ENCODE data around the gene SMYD4. TPM values are rescaled to one million over a fixed set of nuclear protein-coding genes. Genes with fewer than 3 reads are reported as not detected.
"Not testable (repeated sequence)": the region's sequence is repeated elsewhere in the genome, so short reads cannot be mapped to it uniquely, and the experiment has no call there.

Gene SMYD4
- polyA plus RNA-seq, 1 experiment = 4.5 TPM

DNA sequence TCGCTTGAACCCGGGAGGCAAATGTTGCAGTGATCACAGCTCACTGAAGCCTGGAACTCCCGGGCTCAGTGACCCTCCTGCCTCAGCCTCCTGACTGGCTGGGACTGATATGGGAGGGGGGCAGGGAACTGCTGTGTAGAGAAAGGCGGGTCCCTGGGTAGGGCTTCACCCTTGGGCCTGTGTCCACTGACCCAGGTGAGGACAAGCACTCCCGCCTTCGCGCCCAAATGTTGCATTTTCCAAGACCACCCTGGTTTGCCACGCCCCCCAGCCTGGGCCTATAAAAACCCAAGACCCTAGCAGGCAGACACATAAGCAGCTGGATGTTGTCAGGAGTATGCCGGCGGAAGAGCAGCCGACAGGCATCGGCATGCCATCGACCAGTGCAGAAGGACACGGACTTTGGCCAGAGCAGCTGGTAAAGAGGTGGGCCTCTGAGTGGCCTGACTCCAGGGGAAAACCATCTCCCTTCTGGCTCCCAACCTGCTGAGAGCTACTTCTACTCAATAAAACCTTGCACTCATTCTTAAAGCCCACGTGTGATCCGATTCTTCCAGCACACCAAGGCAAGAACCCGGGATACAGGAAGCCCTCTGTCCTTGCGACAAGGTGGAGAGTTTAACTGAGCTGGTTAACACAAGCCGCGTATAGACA lies 19.1 kb downstream of the SMYD4 start:
- POLR2A ChIA-PET = no interaction called here
- TF ChIP-seq, protein P1, sequence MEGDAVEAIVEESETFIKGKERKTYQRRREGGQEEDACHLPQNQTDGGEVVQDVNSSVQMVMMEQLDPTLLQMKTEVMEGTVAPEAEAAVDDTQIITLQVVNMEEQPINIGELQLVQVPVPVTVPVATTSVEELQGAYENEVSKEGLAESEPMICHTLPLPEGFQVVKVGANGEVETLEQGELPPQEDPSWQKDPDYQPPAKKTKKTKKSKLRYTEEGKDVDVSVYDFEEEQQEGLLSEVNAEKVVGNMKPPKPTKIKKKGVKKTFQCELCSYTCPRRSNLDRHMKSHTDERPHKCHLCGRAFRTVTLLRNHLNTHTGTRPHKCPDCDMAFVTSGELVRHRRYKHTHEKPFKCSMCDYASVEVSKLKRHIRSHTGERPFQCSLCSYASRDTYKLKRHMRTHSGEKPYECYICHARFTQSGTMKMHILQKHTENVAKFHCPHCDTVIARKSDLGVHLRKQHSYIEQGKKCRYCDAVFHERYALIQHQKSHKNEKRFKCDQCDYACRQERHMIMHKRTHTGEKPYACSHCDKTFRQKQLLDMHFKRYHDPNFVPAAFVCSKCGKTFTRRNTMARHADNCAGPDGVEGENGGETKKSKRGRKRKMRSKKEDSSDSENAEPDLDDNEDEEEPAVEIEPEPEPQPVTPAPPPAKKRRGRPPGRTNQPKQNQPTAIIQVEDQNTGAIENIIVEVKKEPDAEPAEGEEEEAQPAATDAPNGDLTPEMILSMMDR (IDR thresholded peaks at IDR 0.05; ENCODE audit: insufficient read depth, low read depth, low read length) = no peak

DNA sequence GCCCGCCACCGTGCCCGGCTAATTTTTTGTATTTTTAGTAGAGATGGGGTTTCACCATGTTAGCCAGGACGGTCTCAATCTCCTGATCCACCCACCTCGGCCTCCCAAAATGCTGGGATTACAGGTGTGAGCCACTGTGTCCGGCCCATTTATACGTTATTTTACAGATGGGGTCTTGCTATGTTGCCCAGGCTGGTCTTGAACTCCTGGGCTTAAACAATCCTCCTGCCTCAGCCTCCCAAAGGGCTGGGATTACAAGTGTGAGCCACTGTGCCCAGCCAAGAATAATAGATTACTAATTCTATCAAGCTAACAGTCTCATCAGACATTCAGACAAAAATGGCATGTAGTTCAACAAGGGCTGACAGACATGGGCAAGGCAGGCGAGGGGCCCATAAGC lies 19.9 kb downstream of the SMYD4 start:
- DNase-seq (ENCODE audit: low read depth); POLR2A ChIA-PET; H3K4me3 ChIP-seq (ENCODE audit: low read depth, low read length); H3K27me3 ChIP-seq (ENCODE audit: control insufficient read depth, insufficient read depth, low read length); H3K36me3 ChIP-seq (ENCODE audit: control insufficient read depth, insufficient read depth, low read length): not testable (repeated sequence)
- CTCF ChIA-PET = interaction anchor here (0.6 kb wide), 1 partner anchor 127 kb away, joined by 3 read pairs; no protein-coding TSS in a partner anchor

More for the DNA sequence above, 19.1 kb downstream of the SMYD4 start:
- Histone ChIP-seq H3K27me3 (ENCODE audit: control insufficient read depth, insufficient read depth, low read length) (no peaks in the 10 kb centered on the region), H3K4me3 (ENCODE audit: low read depth, low read length) (no peak overlapping the region), H3K36me3 (ENCODE audit: control insufficient read depth, insufficient read depth, low read length) (no peaks in the 10 kb centered on the region)
- CTCF ChIA-PET = interaction anchor here (0.6 kb wide), 1 partner anchor 12 kb away, joined by 3 read pairs; no protein-coding TSS in a partner anchor
- DNase-seq (ENCODE audit: low read depth) = no peak

DNA sequence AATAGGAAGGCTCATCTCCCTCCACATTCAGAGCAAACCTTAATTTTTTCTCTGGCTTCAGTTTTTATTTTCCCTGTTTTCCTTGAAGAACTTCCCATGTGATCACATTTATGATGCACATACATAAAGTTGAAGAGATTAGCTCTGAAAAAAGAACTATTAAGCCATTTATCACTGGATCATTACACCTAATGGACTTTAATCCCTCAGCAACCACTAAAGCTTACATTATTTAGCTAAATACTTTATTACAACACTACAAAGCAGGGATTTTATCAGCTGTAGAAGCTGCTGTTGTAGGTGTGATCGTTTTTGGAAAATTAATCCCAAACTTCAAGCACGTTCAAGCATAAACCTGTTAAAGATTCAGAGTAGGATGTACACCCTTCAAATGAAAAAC lies 21.1 kb downstream of the SMYD4 start:
- ChIA-PET CTCF (no interaction called here), POLR2A (no interaction called here)
- no peaks in the 10 kb centered on the region for H3K27me3 ChIP-seq (ENCODE audit: control insufficient read depth, insufficient read depth, low read length)
- DNase-seq (ENCODE audit: low read depth) = no peak
- no peaks in the 10 kb centered on the region for H3K36me3 ChIP-seq (ENCODE audit: control insufficient read depth, insufficient read depth, low read length)
- no peak overlapping the region for H3K4me3 ChIP-seq (ENCODE audit: low read depth, low read length)
- TF ChIP-seq, protein P1 (IDR thresholded peaks at IDR 0.05; ENCODE audit: insufficient read depth, low read depth, low read length) = no peak

DNA sequence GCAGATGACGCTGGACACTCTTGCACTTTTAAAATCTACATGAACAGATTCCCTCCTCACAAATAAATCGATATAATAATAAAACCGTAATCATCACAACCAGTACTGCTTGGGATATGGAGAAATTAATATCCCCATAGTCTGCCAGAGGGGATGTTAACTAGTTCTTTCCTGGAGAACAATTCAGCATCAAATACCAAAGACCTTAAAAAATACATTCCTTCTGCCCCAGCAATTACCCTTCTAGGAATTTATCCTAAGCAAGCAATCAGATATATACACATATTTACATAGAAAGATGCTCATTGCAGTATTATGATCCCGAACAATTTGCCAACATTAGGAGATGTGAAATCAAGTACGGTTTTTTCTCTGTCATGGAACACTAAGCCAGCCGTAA lies 21.8 kb downstream of the SMYD4 start:
- POLR2A ChIA-PET = no interaction called here
- no peaks in the 10 kb centered on the region for H3K36me3 ChIP-seq (ENCODE audit: control insufficient read depth, insufficient read depth, low read length)
- TF ChIP-seq, protein P1 (IDR thresholded peaks at IDR 0.05; ENCODE audit: insufficient read depth, low read depth, low read length) = no peak
- CTCF ChIA-PET = no interaction called here
- H3K4me3 ChIP-seq (ENCODE audit: low read depth, low read length) = no peak overlapping the region
- no peaks in the 10 kb centered on the region for H3K27me3 ChIP-seq (ENCODE audit: control insufficient read depth, insufficient read depth, low read length)
- no peak for DNase-seq (ENCODE audit: low read depth)

DNA sequence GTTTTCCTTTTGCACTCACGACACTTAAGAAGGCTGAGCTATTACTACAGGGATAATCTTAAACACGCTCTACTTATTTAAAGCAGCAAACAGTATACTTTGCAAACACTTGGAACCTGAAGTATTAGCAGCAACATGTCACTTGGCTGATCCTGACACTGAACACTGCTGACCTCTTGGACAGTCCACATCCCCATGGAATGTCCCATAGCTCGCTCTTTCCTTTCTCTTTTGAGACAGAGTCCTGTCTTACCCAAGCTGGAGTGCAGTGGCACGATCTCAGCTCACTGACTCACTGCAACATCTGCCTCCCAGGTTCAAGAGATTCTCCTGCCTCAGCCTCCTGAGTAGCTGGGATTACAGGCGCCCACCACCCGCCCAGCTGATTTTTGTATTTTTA lies 26.4 kb downstream of the SMYD4 start:
- ChIA-PET CTCF (interaction anchor here (1.1 kb wide), 1 partner anchor 81 kb away, joined by 4 read pairs; no protein-coding TSS in a partner anchor), POLR2A (interaction anchor here (0.5 kb wide), 1 partner anchor 119 kb away, joined by 3 read pairs; no protein-coding TSS in a partner anchor)
- no peaks in the 10 kb centered on the region for H3K27me3 ChIP-seq (ENCODE audit: control insufficient read depth, insufficient read depth, low read length)
- H3K36me3 ChIP-seq (ENCODE audit: control insufficient read depth, insufficient read depth, low read length) = peaks cover 6% of the 10 kb centered on the region; the same call in 1 of the 2 replicates
- TF ChIP-seq, protein P1 (IDR thresholded peaks at IDR 0.05; ENCODE audit: insufficient read depth, low read depth, low read length) = no peak
- DNase-seq (ENCODE audit: low read depth) = no peak
- H3K4me3 ChIP-seq (ENCODE audit: low read depth, low read length) = no peak overlapping the region

DNA sequence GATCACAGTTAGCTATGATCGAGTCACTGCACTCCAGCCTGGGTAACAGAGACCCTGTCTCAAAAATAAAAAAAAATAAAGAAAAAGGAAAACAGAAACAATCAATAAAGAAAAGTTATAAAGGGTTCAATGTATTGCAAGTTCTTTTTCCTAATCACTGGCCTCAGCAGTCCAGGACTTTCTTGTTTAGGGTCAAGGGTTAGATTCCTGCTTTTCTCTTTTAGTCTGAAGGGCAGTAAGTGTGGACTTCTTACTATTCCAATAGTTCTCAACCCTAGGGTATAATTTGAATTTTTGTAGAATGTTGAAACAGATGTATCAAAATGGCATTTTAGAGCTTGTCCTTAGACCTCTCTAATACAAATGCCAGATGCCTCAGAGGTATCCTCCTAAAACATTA lies 27.3 kb downstream of the SMYD4 start:
- DNase-seq (ENCODE audit: low read depth) = no peak
- ChIA-PET CTCF (interaction anchor here (1.1 kb wide), 1 partner anchor 81 kb away, joined by 4 read pairs; no protein-coding TSS in a partner anchor), POLR2A (no interaction called here)
- no peaks in the 10 kb centered on the region for H3K27me3 ChIP-seq (ENCODE audit: control insufficient read depth, insufficient read depth, low read length)
- no peak overlapping the region for H3K4me3 ChIP-seq (ENCODE audit: low read depth, low read length)
- H3K36me3 ChIP-seq (ENCODE audit: control insufficient read depth, insufficient read depth, low read length) = peaks cover 6% of the 10 kb centered on the region; the same call in 1 of the 2 replicates
- TF ChIP-seq, protein P1 (IDR thresholded peaks at IDR 0.05; ENCODE audit: insufficient read depth, low read depth, low read length) = no peak

Data from BJ (cell line).